GDM1 (cell line): ENCODE measurements around the gene TMEM60.
A peak's percentile ranks its signal among the peaks of the same experiment; 100 is the strongest.

ENCODE experiments used
- DNase-seq: peaks from one replicate; lab custom pipeline; 2025; lab: John Stamatoyannopoulos, UW

TMEM60 gene

GRCh38 chr7:77771901-77772300, 26.3 kb downstream of the TMEM60 start:
- no peak for DNase-seq

- DNase-seq: no peak
Observed at GRCh38 chr7:77770316-77770715, 27.9 kb downstream of the TMEM60 start.

GRCh38 chr7:77766801-77767605, 31.2 kb downstream of the TMEM60 start:
- no peak for DNase-seq

- no peak for DNase-seq
Observed at GRCh38 chr7:77765906-77766800, 32.1 kb downstream of the TMEM60 start.

GRCh38 chr7:77765481-77765880, 32.8 kb downstream of the TMEM60 start:
- no peak for DNase-seq

- DNase-seq: no peak
Observed at GRCh38 chr7:77760809-77761453, 37.3 kb downstream of the TMEM60 start.

- DNase-seq: peak; percentile 44
Observed at GRCh38 chr7:77759294-77759889, 38.8 kb downstream of the TMEM60 start.

- no peak for DNase-seq
Observed at GRCh38 chr7:77757589-77757988, 40.6 kb downstream of the TMEM60 start.

GRCh38 chr7:77753173-77753572, 45.1 kb downstream of the TMEM60 start:
- no peak for DNase-seq

- peak; percentile 91 for DNase-seq
Observed at GRCh38 chr7:77752016-77752415, 46.2 kb downstream of the TMEM60 start.

- DNase-seq: no peak
Observed at GRCh38 chr7:77747718-77748117, 50.5 kb downstream of the TMEM60 start.

- DNase-seq: no peak
Observed at GRCh38 chr7:77747178-77747577, 51.1 kb downstream of the TMEM60 start.

GRCh38 chr7:77746824-77747165, 51.4 kb downstream of the TMEM60 start:
- DNase-seq: no peak

GRCh38 chr7:77746164-77746823, 51.9 kb downstream of the TMEM60 start:
- no peak for DNase-seq

GRCh38 chr7:77745746-77746145, 52.5 kb downstream of the TMEM60 start:
- no peak for DNase-seq
